ENCODE results near the gene CGB1. TPM values are rescaled to one million over a fixed set of nuclear protein-coding genes. Genes with fewer than 3 reads are reported as not detected.

The CGB1 gene
- total RNA-seq, 3 donors from 2014 or later = not detected

GRCh38 chr19:48993175-48994034, 43.3 kb downstream of the CGB1 start, which contains the start of the genes GYS1 and RUVBL2:
TSS of gene GYS1 (minus strand) at chr19:48993309. CDS start at chr19:48993112, 197 bp downstream.
TSS of gene RUVBL2 (plus strand) at chr19:48993887. CDS start at chr19:48993912, 25 bp downstream.
- DNase-seq (ENCODE audit: low spot score in 2 of 2) = peak; percentile 99
- no peaks in the 10 kb centered on the region for H3K36me3 ChIP-seq
- H3K4me1 ChIP-seq = peaks cover 10 to 19% of the 10 kb centered on the region in 2 donors
- TF ChIP-seq, protein P1, sequence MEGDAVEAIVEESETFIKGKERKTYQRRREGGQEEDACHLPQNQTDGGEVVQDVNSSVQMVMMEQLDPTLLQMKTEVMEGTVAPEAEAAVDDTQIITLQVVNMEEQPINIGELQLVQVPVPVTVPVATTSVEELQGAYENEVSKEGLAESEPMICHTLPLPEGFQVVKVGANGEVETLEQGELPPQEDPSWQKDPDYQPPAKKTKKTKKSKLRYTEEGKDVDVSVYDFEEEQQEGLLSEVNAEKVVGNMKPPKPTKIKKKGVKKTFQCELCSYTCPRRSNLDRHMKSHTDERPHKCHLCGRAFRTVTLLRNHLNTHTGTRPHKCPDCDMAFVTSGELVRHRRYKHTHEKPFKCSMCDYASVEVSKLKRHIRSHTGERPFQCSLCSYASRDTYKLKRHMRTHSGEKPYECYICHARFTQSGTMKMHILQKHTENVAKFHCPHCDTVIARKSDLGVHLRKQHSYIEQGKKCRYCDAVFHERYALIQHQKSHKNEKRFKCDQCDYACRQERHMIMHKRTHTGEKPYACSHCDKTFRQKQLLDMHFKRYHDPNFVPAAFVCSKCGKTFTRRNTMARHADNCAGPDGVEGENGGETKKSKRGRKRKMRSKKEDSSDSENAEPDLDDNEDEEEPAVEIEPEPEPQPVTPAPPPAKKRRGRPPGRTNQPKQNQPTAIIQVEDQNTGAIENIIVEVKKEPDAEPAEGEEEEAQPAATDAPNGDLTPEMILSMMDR (IDR thresholded peaks at IDR 0.05) = peak; percentile 99
- TF ChIP-seq POLR2A (IDR thresholded peaks at IDR 0.05) (peak; percentile 65), POLR2AphosphoS5 (IDR thresholded peaks at IDR 0.05) (peak; percentile 81 to 88 (median 81))
- intact Hi-C loops (cut with DNase I; ENCODE audit: low total_unique reads) = no loop called here
- peak within 1 kb of the TSS; percentile 80 to 88 (median 85) for H3K4me3 ChIP-seq
- H3K27me3 ChIP-seq = no peaks in the 10 kb centered on the region
- peak within 1 kb of the TSS; percentile 89 to 93 for H3K27ac ChIP-seq
- H3K9me3 ChIP-seq = no peaks in the 10 kb centered on the region

DNA sequence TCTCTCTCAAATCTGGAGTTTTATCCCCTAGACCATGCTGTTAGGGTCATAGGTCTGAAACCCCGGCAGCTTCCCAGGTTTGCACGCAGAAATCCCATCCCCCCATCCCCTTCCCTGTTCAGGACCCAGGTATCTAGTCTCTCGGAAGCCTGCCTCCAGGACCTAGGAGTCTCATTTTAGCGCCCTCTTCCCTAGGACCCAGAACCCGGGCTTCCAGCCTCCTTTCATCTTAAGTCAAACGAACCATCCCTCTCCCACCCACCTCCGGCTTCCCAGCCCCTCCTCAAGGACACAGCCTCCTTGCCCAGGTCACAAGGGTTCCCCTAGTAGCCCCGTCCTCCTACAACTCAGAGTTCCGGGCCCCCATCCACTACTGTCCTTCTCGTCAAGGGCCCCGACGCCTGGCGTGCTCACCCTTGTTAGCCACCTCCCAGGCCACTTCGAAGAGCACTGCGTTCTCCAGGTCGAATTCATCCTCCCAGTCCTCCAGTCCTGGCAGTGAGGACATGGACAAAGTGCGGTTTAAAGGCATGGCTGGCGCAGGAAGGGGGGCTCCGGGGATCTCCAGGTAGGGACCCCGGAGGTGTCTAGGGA, 44.0 kb downstream of the CGB1 start:
- peak overlapping the region; percentile 89 to 93 for H3K27ac ChIP-seq
- no peaks in the 10 kb centered on the region for H3K36me3 ChIP-seq
- DNase-seq (ENCODE audit: low spot score in 2 of 2) = no peak
- intact Hi-C loops (cut with DNase I; ENCODE audit: low total_unique reads) = no loop called here
- TF ChIP-seq POLR2AphosphoS5 (IDR thresholded peaks at IDR 0.05) (no peak), POLR2A (IDR thresholded peaks at IDR 0.05) (no peak)
- TF ChIP-seq, protein P1 (IDR thresholded peaks at IDR 0.05) = no peak
- H3K27me3 ChIP-seq = no peaks in the 10 kb centered on the region
- H3K9me3 ChIP-seq = no peaks in the 10 kb centered on the region
- peaks cover 10 to 19% of the 10 kb centered on the region in 2 donors for H3K4me1 ChIP-seq
- H3K4me3 ChIP-seq = peak overlapping the region; percentile 80 to 88 (median 85)

DNA sequence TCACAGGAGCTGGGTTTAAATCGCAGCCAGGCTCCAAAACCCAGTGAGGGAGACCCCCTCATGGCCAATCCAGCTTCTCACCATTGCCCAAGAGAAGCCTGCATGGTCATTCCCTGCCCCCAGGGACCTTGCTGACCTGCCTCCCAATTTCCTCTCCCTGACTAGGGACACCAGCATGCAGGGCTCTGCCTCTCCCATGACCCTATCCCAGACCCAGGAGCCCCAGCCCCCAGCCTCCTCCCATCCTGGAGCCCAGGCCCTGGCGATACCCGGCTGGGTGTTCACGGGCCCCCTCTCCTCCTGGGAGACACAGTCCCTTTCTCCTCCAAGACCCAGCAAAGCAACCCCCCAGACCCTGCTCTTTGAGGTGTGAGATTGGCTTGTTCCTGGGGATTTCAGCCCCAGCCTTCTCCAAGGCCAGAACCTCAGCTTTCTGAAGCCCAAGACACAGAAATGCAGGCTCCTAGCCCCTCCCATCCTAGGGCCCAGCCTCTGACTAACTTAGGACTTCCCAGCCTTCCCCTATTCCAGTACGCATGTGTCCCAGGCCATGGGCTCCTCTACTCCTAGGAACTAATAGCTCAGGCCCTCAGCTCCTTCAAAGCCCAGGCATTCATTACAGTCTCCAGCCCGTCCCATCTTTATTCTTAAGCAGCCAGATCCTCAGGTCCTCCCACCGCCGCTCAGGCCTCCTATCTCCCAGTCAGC, 44.7 kb downstream of the CGB1 start:
- H3K9me3 ChIP-seq = no peaks in the 10 kb centered on the region
- DNase-seq (ENCODE audit: low spot score in 2 of 2) = peak in 1 of 2 donors; percentile 40
- no peaks in the 10 kb centered on the region for H3K27me3 ChIP-seq
- H3K4me1 ChIP-seq = peaks cover 10 to 19% of the 10 kb centered on the region in 2 donors
- no peaks in the 10 kb centered on the region for H3K36me3 ChIP-seq
- peak overlapping the region; percentile 80 to 88 (median 85) for H3K4me3 ChIP-seq
- H3K27ac ChIP-seq = peak overlapping the region; percentile 89 to 93
- intact Hi-C loops (cut with DNase I; ENCODE audit: low total_unique reads) = no loop called here
- TF ChIP-seq, protein P1 (IDR thresholded peaks at IDR 0.05) = no peak
- TF ChIP-seq POLR2A (IDR thresholded peaks at IDR 0.05) = no peak
- TF ChIP-seq POLR2AphosphoS5 (IDR thresholded peaks at IDR 0.05) = no peak

DNA sequence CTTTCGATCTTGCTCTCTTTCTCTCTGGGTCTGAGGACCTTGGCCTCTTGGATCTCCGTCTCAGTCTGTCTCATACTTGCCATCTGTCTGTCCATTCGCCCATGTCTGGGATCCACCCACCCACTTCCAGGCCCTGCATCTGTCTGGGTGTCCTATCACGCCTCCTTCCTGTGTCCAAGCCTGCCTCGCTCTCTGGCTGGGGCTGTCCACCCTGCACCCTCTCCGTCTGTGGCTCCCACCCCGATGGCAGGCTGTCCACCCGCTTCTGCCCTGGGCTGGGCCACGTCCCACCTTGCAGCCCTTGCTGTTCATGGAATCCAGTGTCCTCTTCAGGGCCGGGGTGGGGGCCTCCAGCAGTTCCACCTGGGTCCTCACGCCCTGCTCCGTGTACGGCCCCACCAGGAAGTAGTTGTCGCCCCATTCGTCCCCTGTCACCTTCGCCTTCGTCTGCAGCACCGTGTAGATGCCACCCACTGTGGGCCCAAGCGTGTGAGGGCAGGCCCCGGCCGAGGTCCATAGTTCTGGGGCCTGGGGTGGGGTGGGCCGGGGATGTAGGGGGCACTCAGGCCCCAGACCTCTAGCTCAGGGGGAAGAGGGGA, 45.6 kb downstream of the CGB1 start:
- intact Hi-C loops (cut with DNase I; ENCODE audit: low total_unique reads) = no loop called here
- no peaks in the 10 kb centered on the region for H3K9me3 ChIP-seq
- TF ChIP-seq POLR2AphosphoS5 (IDR thresholded peaks at IDR 0.05) (no peak), POLR2A (IDR thresholded peaks at IDR 0.05) (no peak)
- TF ChIP-seq, protein P1 (IDR thresholded peaks at IDR 0.05) = no peak
- H3K27me3 ChIP-seq = no peaks in the 10 kb centered on the region
- H3K4me1 ChIP-seq = peaks cover 10 to 19% of the 10 kb centered on the region in 2 donors
- H3K27ac ChIP-seq = peak overlapping the region; percentile 89 to 93
- H3K4me3 ChIP-seq = peak overlapping the region in 2 of 3 donors; percentile 85 to 88
- DNase-seq (ENCODE audit: low spot score in 2 of 2) = no peak
- H3K36me3 ChIP-seq = no peaks in the 10 kb centered on the region

Measured in breast epithelium (tissue), 4 donors.